Loucy (cell line): ENCODE data around the gene SERINC3.

Experiments
- H2AFZ ChIP-seq: fragments of 200-600 bp; sonication (generic); 2 replicates; pipeline ENCODE4 v1.6.0; 2016; ENCODE audit warnings: antibody characterized with exemption, mild to moderate bottlenecking, low read length, moderate library complexity
- H3F3A ChIP-seq: fragments of 200-600 bp; 2 replicates; pipeline ENCODE4 v1.6.0; 2016; ENCODE audit warnings: antibody characterized with exemption, low read depth, mild to moderate bottlenecking
- H3K27me3 ChIP-seq: fragments of 200-600 bp; sonication (generic); 2 replicates; pipeline ENCODE4 v1.6.1; 2014; ENCODE audit warnings: low read length, mild to moderate bottlenecking; ENCODE audit not compliant: insufficient read depth, poor library complexity, severe bottlenecking
- H3K36me3 ChIP-seq: fragments of 200-600 bp; sonication (generic); 2 replicates; pipeline ENCODE4 v1.6.1; 2016; ENCODE audit warnings: low read length; ENCODE audit not compliant: insufficient read depth
- H3K4me1 ChIP-seq: fragments of 200-600 bp; sonication (generic); 2 replicates; pipeline ENCODE4 v1.5.1; 2014; ENCODE audit warnings: low read length, mild to moderate bottlenecking; ENCODE audit not compliant: insufficient read depth, poor library complexity, severe bottlenecking
- H3K4me2 ChIP-seq: fragments of 200-600 bp; sonication (generic); 2 replicates; pipeline ENCODE4 v1.6.0; 2014; ENCODE audit warnings: antibody characterized with exemption, low read length, low read depth, mild to moderate bottlenecking; ENCODE audit not compliant: poor library complexity, severe bottlenecking
- H3K4me3 ChIP-seq: fragments of 200-600 bp; sonication (generic); 2 replicates; pipeline ENCODE4 v1.5.1; 2014; ENCODE audit warnings: low read length, mild to moderate bottlenecking, mixed read lengths; ENCODE audit not compliant: poor library complexity, severe bottlenecking
- H3K79me2 ChIP-seq: fragments of 200-600 bp; sonication (generic); 2 replicates; pipeline ENCODE4 v1.6.1; 2014; ENCODE audit warnings: low read length; ENCODE audit not compliant: insufficient read depth
- H3K9ac ChIP-seq: fragments of 200-600 bp; sonication (generic); 2 replicates; pipeline ENCODE4 v1.6.0; 2014; ENCODE audit warnings: mild to moderate bottlenecking, low read depth, low read length, moderate library complexity; ENCODE audit not compliant: poor library complexity, severe bottlenecking
- H3K9me2 ChIP-seq: fragments of 200-600 bp; sonication (generic); replicated peaks from 2 replicates; pipeline ENCODE4 v1.6.1; 2016; ENCODE audit warnings: low read depth, low read length, mixed read lengths
- H3K9me3 ChIP-seq: fragments of 200-600 bp; sonication (generic); 2 replicates; pipeline ENCODE4 v1.6.1; 2014; ENCODE audit warnings: mild to moderate bottlenecking, antibody characterized with exemption, low read length, low read depth; ENCODE audit not compliant: insufficient read depth
- H4K20me1 ChIP-seq: fragments of 200-600 bp; sonication (generic); 2 replicates; pipeline ENCODE4 v1.6.0; 2014; ENCODE audit warnings: antibody characterized with exemption, low read length, mild to moderate bottlenecking; ENCODE audit not compliant: insufficient read depth, poor library complexity, severe bottlenecking
- CTCF ChIP-seq: fragments of 200-600 bp; sonication (generic); conservative IDR thresholded peaks from 2 replicates; pipeline ENCODE4 v1.5.1; 2014; ENCODE audit warnings: mild to moderate bottlenecking, antibody characterized with exemption, low read length
- EZH2phosphoT487 ChIP-seq: fragments of 200-600 bp; IDR thresholded peaks from 2 replicates; pipeline ENCODE4 v1.6.1; 2018; ENCODE audit warnings: antibody characterized with exemption, mild to moderate bottlenecking, moderate library complexity, borderline replicate concordance

SERINC3 gene

GRCh38 chr20:44461142-44461802 is 60.6 kb downstream of the SERINC3 start:
- Histone ChIP-seq H3K27me3 (no peaks in the 10 kb centered on the region), H4K20me1 (no peaks in the 10 kb centered on the region), H3K4me1 (no peaks in the 10 kb centered on the region), H3F3A (no peaks in the 10 kb centered on the region), H3K4me2 (no peak overlapping the region), H3K9me2 (no peaks in the 10 kb centered on the region), H3K4me3 (no peak overlapping the region), H2AFZ (peak overlapping the region; percentile 20; the same call in 1 of the 2 replicates), H3K36me3 (no peaks in the 10 kb centered on the region), H3K9me3 (no peaks in the 10 kb centered on the region), H3K9ac (no peak overlapping the region), H3K79me2 (no peaks in the 10 kb centered on the region)
- TF ChIP-seq EZH2phosphoT487 (no peak), CTCF (peak; percentile 24; the same call in 1 of the 2 replicates)

- Histone ChIP-seq H3K4me3 (no peak overlapping the region), H3K36me3 (no peaks in the 10 kb centered on the region), H2AFZ (no peak overlapping the region), H3K4me2 (no peak overlapping the region), H3K27me3 (no peaks in the 10 kb centered on the region), H3K9ac (no peak overlapping the region), H3K79me2 (no peaks in the 10 kb centered on the region), H3K4me1 (no peaks in the 10 kb centered on the region), H4K20me1 (no peaks in the 10 kb centered on the region), H3K9me3 (no peaks in the 10 kb centered on the region), H3F3A (no peaks in the 10 kb centered on the region), H3K9me2 (no peaks in the 10 kb centered on the region)
- TF ChIP-seq CTCF (peak; percentile 77), EZH2phosphoT487 (no peak)
Measured at GRCh38 chr20:44460795-44461141, 61.1 kb downstream of the SERINC3 start.

- H3K4me2 ChIP-seq, result no peak overlapping the region
- TF ChIP-seq EZH2phosphoT487 (no peak), CTCF (no peak)
- H3K79me2 ChIP-seq, result no peaks in the 10 kb centered on the region
- H3K27me3 ChIP-seq, result no peaks in the 10 kb centered on the region
- H3K9me2 ChIP-seq, result no peaks in the 10 kb centered on the region
- no peaks in the 10 kb centered on the region for H3K9me3 ChIP-seq
- no peak overlapping the region for H3K9ac ChIP-seq
- H3F3A ChIP-seq, result no peaks in the 10 kb centered on the region
- no peaks in the 10 kb centered on the region for H3K4me1 ChIP-seq
- H2AFZ ChIP-seq, result no peak overlapping the region
- H3K36me3 ChIP-seq, result no peaks in the 10 kb centered on the region
- no peak overlapping the region for H3K4me3 ChIP-seq
- no peaks in the 10 kb centered on the region for H4K20me1 ChIP-seq
Measured at GRCh38 chr20:44459271-44459670, 62.6 kb downstream of the SERINC3 start.
